GM12891 (cell line): Measurements from ENCODE around the gene HOXD13.

Experiments used
- POLR2A ChIP-seq: IDR thresholded peaks from 2 replicates; pipeline ENCODE4 v1.6.1; 2011; ENCODE audit warnings: low read depth, low read length, control low read depth
- POLR2AphosphoS5 ChIP-seq: IDR thresholded peaks from 2 replicates; pipeline ENCODE4 v1.6.1; 2011; ENCODE audit warnings: low read depth, low read length, control low read depth
- POU2F2 ChIP-seq: IDR thresholded peaks from 2 replicates; pipeline ENCODE4 v1.6.1; 2011; ENCODE audit warnings: low read depth, mild to moderate bottlenecking, control low read depth, low read length, moderate library complexity
- SPI1 ChIP-seq: IDR thresholded peaks from 2 replicates; pipeline ENCODE4 v1.6.1; 2011; ENCODE audit warnings: low read depth, low read length, control low read depth
- TAF1 ChIP-seq: IDR thresholded peaks from 2 replicates; pipeline ENCODE4 v1.6.1; 2011; ENCODE audit warnings: low read depth, low read length, control low read depth

DNA sequence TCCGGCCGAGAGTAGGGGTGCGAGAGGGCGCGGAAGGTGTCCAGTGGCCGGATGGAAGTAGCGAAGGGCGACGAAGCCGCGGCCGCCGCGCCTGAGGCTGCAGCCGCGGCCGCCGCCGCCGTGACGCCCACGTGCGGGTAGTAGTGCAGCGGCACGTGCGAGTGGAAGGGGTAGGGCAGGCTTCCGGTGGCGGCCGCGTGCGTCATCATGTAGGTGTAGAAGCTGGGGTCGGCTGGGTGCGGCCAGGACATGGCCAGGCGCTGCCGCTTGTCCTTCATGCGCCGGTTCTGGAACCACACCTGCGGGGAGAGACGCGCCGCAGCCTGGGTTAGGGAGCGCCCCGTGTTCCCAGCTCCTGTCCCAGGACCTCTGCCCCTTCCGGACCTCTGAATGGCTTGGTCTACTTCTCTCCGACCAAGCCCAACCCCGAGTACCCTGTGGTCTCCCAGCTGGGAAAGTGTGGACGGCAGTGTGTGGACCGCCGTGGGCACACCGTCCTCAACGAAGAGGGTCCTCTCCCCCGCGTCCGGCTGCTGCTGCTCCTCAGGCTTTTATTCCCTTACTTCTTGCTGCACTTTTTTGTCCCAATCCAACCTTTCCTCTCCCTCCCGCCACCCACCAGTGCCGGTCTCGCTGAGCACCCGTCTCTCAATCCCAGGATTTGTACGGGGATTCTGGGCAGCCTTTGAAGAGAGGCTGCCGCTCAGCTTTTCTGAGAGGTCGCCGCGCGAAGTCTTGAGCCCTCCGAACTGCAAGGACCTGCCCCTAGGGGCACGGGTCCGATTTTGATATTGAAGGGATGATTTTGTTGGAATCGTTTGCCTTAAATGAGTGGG lies 11.8 kb upstream of the HOXD13 start:
- no peak for TF ChIP-seq POLR2AphosphoS5
- no peak for TF ChIP-seq POLR2A
- TF ChIP-seq TAF1 = no peak
- TF ChIP-seq POU2F2 = no peak
- TF ChIP-seq SPI1 = no peak
